Endothelial cell of hepatic sinusoid (primary cell): Measurements from ENCODE around the gene RFT1.

Experiments
- in situ Hi-C: cut with HindIII; loops from 2 replicates; pipeline ENCODE4 v1.10.0; 2017; ENCODE audit warnings: low sequenced_read_pairs

Gene RFT1, protein sequence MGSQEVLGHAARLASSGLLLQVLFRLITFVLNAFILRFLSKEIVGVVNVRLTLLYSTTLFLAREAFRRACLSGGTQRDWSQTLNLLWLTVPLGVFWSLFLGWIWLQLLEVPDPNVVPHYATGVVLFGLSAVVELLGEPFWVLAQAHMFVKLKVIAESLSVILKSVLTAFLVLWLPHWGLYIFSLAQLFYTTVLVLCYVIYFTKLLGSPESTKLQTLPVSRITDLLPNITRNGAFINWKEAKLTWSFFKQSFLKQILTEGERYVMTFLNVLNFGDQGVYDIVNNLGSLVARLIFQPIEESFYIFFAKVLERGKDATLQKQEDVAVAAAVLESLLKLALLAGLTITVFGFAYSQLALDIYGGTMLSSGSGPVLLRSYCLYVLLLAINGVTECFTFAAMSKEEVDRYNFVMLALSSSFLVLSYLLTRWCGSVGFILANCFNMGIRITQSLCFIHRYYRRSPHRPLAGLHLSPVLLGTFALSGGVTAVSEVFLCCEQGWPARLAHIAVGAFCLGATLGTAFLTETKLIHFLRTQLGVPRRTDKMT

DNA sequence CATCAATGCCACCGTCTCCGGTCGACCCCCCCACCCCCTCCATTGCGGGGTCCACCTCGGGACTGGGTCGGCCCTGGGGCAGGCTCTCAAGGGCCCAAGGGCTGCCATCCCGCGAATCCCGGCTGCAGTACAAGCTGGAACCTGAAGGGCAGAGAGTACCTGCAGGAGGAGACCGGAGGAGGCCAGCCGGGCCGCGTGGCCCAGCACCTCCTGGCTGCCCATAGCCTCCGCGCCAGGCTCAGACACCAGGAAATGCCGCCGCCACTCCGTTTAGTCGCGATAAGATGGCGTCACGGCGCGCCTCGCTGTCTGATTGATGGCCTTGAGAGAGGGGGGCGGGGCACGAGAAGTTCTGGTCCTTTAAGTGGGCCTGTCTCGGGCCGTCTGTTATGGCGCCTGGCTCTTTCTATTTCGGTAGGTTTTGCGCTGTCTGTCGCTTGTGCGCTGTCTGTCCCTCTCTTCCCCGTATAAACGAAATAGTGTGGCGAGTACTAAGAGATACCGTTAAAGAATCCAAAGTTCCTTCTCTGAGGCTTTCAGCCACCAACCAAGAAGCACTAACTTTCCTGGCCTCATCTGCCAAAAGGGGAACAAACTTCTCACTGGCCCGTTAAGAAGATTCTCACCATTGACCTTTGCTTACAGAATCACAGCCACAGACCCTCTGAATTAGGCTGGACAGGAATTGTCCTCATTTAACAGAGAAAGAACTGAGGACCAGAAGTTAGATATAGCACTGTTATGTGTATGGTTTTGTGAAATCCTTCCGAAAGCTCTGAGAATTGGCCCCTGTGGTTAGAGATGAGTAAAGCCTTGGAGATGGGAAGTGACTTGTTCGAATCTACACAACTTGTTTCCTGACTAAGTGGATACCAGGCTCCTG lies at the start of gene RFT1:
TSS of gene RFT1 (minus strand) at position 257 of the 883 bp plus-strand sequence. CDS start at position 222, 35 bp downstream.
- in situ Hi-C loops = no loop called here

DNA sequence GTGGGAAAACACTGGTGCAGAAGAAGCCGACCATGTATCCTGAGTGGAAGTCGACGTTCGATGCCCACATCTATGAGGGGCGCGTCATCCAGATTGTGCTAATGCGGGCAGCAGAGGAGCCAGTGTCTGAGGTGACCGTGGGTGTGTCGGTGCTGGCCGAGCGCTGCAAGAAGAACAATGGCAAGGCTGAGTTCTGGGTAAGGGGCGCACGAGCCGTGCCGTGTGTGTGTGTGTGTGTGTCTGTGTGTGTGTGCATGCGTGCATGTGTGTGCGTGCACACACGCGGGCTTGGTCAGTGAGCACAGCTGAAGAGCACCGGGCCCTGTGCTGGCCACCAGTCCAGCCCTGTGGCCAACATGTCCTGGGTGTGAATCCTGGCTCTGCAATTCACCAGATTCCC lies 49.3 kb upstream of the RFT1 start:
- in situ Hi-C loops = no loop called here

DNA sequence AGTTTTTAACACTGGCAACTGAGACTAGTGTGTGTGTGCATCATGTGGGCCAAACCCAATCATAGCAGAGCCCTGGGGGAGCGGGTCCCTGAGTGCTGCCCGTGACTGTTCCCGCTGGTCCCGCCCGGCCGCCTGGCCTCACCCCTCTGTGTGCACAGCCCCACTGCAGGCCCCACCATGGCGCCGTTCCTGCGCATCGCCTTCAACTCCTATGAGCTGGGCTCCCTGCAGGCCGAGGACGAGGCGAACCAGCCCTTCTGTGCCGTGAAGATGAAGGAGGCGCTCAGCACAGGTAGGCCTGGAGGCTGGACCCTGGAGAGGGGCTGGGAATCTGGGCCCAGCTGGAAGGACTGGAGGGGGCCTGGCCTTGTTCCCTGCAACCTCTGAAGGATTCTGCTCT lies 48.0 kb upstream of the RFT1 start:
- in situ Hi-C loops = no loop called here

DNA sequence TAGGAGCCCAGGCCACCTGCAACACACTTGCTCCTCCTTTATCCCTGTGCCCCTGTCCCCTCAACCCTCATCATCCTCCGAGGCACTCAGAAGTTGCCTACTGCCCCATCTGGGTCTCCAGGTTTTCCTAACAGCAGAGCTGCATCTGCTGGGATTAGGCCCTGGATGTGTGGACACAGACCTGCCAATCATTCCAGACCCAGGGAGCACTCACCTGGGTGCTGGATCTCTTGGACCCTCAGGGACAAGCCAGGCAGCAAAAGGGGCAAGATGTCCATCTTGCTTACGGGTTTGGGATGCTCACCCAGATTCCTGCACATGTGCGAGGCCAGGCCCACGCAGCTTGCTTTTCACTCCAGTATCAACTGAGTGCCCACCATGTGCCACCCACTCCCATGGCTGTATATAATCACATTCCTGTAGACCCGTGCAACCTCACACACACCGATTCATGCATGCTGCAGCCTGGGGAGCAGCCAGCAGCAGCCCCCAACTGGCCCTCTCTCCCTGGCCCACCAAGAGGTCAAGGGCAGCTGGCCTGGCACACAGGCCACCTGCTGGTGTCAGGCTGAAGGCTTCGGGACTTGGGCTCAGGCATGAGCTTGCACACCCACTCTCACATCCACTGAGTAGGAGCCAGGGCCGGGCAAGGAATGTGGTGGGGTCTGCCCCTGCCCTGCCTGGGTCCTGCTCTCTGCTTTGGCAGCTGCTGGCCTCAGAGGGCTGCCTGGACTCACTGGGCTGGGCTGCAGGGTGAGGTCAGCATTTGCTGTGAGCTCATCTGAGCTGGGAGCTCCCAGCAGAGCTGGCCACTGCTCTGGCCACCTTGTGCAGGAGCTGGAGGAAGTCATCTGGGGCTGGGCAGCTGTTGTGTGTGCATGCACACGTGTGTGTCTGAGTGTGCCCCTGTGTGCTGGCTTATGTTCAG lies 45.6 kb upstream of the RFT1 start:
- in situ Hi-C loops = no loop called here

DNA sequence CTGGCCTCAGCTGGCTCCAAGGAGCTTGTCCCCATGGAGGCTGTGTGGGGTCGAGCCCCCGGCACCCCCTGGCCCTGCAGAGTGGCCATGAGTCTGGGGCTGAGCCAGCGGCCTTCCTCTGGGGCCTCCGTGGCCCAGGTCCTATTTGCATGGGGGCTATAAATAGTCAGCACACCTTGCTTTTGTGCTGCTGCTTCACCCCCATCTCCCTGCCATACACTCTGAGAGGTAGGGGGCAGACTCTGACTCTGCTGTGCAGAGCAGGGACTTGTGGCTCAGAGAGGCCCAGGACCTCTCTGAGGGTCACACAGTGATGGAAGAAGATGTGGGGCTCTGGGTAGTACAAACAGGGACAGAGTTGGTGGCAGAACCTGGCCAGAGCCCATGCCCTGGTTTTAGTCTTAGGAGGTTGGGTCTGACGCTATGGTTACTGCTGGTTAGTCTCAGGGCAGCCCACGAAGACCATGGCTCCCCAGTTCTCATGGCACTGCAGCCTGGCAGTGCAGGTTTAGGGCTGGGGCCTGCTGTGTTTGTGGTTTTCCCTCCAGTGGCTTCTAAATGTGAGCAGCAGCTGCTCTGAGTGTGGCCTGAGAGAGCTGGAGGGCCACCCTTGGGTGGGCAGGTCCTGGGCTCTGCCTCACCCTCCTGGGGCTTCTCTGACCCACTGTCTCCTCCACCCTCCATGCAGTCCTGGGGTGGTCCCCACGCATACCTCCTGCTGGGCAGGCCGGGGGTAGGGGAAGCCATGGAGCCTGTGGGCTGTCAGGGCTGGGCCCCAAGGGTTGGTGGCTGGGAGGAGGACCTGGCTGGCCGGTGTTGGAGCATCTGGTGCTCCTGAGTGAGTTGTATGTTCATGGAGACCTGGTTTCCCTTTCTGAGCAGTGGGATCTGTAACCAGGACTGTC lies 44.4 kb upstream of the RFT1 start:
- in situ Hi-C loops = no loop called here

DNA sequence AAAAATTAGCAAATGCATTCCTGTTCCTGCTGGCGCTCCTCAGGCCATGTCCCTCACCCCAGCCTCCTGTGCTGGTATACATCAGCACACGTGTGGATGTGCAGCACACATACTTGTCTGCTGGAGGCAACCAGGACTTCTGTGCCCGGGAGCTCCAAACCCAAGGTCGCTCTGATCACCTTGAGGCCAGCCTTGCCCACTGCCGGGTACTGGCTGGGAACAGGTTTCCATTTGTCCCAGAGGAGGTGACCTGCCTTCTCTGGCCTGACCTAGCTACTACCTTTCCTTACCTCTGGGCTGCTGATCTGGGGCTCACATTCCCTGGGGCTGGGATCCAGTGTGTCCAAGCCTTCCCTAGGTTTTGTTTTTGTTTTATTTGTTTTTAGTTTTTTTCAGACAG lies 42.9 kb upstream of the RFT1 start:
- in situ Hi-C loops = no loop called here

DNA sequence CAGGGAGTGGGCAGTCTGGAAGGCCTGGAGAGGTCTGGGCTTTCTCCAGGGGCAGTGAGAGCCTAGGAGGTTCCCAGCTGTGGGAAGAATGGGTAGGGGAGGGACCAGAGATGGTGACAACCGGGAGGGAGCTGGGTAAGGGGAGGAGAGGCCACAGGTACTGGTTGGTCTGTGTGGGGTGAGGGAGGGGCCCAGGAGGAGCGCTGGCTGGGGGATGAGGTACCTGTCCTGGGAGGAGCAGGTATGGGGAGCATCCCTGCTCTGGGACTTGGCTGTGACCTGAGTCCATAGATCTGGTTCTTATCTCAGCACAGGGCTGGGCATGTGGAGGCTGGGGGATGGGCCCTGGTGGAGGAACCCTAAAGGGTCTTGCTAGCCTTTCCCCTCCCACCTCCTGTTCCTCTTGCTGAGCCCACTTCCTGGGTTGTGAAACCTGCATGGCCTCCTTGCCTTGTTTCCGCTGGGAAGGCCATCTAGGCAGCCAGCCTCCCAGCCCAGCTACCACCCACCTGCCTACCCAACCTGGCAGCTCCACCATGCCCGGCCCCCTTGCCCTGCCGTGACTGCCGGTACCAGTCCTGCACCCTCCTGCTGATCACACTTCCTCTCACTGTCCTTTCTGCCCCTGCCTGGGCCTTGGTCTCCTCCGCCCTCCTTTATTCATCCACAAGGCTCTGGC lies 41.7 kb upstream of the RFT1 start:
- in situ Hi-C loops = no loop called here

DNA sequence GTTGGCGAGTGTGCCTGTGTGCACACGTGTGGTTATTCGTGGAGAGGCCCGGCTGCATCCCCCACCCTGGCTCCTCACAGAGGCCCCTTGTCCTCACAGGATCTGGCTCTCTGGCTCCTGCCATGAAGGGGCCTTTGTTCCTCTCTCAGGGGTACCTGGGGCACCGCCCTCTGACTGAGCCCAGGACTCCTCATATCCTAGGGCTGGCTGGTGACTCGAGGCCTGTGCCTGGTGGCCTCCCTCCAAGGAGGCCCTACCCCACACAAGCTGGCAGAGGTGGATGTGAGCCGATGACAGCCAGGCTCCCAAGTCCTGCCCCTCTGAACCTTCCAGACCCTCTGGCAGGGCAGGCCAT lies 40.8 kb upstream of the RFT1 start:
- in situ Hi-C loops = no loop called here

DNA sequence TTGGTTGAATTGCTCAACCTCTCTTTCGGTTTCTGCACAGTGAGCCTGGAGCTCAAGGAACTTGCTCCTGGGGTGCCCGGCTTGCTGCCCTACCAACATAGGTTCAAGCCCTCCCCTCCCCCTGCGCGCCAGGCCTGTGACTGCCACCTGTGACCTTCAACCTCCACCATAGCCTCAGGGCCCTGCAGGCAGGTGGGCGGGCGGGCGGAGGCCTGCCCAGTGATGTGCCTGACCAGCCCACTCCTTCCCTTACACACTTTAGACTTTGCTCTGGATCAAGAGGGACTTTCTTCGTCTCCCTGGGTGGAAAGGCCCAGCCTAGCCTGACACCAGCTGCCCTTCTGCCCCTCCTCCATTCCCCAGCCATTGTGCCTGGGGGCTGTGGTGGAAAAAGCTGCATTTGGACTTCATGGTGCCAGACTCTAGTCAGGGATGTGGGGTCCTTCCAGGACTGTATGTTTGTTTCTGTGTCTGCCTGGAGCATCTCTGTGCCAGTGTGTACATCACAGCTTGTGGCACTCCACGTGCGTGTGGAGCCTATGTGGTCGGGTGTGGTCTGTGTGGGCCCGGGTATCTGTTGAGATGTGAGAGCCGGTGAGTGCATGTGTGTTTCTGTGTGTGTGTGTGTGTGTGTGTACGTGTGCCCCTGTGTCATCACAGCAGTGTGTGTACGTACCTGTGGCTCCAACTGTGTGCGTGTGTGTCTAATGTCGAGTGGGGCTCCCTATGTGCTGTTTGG lies 40.3 kb upstream of the RFT1 start:
- in situ Hi-C loops = no loop called here

DNA sequence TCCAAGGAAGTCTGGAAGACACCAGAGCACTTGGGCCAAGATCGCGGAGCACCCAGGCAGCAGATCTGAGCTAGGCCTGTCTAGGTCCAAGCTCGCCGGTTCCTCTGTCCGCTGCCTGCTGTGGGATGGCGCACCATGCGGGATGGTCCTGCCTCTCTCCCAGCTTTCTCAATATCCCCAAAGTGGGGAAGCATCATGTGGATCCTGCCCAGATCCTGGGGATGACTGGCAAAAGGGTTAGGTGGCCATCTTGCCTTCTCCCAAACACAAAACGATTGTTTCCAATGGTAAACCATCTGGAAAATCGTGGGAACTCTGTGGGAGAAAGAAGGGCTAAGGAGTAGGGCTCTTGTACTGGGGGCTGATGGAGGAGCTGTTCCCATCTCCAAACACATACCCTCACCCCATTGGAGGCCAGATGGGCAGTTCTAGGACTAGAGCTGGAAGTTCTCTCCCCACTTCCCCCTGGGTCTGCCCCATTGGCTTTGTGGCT lies 39.6 kb upstream of the RFT1 start:
- in situ Hi-C loops = no loop called here

DNA sequence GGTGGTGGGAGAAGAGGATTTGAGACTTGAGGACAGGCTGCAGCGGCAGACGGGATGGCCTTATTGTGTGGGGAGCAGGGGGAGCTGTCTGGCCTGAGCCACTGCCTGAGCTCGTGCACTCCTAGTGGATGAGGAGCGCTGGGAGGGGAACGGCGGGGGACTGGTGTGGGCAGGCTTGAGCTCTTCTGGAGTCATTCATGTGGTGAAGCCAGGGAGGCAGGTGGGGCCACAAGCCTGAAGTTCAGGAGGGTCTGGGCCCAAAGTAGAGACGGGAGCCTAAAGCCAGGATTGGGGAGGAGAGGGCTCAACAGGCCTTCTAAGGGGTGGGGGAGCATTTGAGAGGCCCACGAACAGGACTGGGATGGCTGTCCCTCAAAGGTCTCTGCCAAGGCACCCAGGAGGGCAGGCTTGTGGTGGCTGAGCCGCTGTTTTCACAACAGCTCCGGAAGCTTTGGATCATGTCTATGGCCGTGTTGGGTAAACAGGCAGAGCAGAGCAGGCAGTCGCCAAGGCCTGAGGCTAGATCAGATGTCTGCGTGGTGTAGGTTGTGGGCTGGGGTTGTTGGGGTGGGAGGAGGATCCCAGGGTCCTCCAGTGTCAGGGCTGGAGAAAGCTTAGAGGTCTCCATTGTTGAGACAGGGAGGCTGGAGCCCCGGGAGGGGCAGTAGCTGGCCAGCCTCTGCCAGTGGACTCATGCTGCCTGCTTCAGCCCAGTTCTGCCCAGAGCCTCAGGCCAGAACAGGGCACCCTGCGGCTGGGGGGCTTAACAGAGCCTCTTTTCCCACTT lies 39.0 kb upstream of the RFT1 start:
- in situ Hi-C loops = no loop called here

DNA sequence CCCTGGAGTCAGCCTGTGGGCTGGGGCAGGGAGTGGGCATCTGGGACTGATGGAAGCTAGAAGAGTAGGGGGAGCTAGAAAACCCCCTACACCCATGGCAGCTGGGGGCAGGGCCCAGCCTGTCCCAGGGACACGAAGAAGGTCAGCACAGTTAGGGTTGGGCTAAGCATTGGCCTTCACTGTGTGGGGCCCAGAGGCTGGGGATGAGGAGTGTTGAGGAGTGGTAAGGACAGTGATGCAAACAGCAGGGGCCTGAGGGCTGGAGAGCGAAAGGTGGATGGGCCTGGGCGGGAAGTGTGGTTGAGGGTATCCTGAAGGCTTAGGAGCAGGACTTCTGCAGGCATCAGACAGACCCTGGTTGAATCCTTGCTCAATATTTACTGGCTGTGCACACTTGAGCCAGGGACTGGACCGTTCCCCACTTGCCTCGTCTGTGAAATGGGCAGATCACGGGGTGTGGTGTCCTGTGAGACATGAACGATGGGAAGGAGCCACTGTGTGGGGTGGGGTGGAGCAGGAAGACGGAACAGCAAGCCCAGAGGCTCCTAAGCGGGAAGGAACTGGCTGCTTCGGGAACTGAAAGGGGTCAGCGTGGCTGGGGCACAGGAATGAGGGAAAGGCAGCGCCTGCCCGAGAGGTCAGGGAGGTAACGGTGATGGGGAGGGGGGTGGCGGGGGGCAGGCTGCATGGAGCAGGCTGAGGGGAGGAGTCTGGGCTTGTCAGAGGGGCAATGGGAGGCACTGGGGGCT lies 38.1 kb upstream of the RFT1 start:
- in situ Hi-C loops = no loop called here

DNA sequence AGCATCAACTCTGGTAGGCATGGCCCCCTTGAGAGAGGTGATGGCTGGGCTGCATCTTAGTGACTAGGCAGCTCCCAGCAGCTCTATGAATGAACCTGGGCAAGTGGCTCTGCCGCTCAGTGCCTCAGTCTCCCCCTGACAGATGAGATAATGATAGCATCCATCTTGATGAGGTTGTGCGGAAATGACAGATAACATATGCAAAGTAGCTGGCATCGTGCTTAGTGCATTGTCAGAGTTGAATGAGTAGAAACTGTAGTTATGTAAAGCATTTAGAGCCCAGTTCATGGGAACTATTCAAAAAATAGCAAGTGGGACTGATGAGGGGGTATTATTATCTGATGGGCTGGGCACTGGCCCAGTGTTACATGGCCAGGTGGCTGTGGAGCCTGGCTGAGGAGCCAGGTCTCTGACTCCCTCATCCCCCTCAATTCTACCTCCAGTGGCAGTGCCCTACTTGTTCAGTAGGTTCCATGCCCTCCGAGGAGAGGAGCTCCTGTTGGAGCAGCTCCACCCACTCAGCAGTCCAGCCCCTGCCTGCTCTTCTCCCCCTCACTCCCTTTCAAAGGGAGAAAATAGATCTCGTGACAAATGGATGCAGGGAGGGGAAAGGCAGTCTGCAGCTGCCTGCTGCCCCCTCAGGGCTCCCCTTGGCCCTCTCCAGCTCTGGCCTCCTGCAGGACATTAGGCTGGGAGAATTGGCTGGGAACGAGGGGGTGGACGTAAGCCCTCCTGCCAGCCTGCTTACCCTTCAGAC lies 37.4 kb upstream of the RFT1 start:
- in situ Hi-C loops = no loop called here

DNA sequence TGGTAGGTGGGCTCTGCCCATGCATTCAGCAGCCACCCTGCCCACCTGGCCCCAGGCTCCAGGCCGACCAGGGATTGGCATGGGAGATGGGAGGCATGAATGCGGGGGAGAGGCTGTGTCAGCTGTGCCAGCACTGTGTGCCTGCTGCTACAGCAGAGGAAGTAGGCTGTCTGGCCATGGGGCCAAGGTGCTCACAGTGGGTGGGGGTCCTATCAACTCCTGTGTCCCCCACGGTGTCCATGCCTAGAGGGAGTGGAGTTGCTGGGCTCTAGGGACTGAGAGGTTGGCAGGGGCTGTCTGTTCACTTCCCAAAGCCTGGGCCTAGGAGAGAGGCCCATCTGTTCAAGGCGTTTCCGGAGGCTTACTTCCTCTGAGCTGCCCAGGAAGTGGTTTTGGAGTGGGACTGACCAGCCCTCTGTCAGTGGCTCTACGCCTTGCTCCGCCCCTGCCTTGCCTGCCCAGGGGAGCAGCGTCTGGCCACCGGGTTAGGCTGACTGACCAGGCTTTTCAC lies 36.6 kb upstream of the RFT1 start:
- in situ Hi-C loops = no loop called here

DNA sequence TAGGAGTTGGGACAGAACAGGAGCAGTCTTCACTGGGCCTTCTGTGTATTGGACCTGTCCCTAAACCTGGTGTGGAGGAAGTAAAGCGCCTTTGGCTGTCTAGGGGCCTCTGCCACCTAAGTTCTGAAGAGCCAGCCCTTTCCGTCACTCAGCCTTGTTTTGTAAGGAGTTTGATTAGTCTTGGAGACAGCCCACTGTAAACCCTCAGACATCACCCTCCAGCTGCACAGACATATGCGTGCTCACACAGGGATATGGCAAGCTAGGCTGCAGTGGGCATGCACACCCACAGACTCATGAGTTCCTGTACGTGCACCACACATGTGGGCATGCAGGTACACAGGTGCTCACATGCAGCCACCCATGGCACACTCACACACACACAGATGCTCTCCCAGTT lies 36.0 kb upstream of the RFT1 start:
- in situ Hi-C loops = no loop called here

DNA sequence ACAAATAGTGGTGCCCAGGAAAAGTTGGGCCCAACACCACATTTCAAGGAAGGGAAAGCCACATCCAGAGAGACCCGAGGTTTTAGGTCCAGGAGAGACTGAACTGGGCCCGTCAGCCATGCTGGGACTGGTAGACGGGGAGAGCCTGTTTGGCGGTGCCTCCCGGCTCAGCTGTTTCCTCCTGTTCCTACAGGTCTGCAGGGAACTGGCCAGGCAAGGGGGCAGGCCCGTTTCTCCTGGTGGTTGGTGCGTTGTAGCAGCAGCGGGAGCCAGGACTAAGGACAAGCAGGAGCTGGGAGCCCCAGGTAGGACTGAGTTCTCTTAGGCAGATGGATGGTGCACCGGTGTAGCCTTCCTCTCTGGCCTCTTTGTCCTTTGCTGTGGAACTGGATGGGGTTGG lies 34.7 kb upstream of the RFT1 start:
- in situ Hi-C loops = no loop called here
